ENCODE measurements around the gene SEMA5A.

Gene SEMA5A

DNA sequence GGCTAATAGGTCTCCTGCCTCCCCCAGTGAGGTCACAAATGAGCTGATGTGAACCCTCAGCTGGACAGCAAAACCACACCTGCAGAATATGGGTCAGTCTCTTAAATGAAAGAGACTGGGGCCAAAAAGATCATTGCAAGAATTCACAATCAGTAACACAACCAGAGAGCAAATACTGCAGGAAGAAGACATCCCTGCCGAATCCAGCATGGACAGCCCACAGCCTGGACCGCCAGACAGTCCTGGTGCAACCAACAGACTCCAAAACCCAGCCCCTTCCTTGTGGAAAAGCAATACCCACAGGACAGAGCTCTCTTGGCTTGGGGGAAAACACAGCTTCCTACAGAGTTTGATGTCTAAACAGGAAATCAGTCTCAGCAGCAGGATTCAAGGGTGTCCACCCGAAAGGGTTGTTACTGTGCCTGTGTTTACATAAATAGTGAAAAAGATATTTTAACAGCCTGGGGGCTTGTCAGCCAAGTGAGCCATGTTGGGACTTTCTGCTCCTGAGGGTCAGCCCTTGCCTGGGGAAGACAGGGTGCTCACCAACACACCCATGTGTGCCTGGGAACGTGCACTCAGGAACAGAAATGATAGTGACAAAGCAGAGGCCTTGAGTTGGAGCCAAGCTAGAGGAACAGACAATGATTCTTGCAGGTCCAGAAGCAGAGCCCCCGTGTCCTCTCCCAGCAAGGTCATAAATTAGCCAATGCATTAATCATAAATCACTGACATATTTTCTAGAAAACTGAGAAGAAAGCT, 106.2 kb downstream of the SEMA5A start:
- no peaks in the 10 kb centered on the region for H3K4me1 ChIP-seq (ENCODE audit: control insufficient read depth, insufficient read depth, low read length)
- H3K27ac ChIP-seq (ENCODE audit: low read depth, low read length) = no peak overlapping the region
- H3K9ac ChIP-seq (ENCODE audit: low read depth, low read length) = no peak overlapping the region
- H3K36me3 ChIP-seq (ENCODE audit: control insufficient read depth, insufficient read depth, low read length) = no peaks in the 10 kb centered on the region
- H3K4me3 ChIP-seq (ENCODE audit: low read depth, low read length) = no peak overlapping the region
- H3K9me3 ChIP-seq (ENCODE audit: control insufficient read depth, insufficient read depth, low read length) = peaks cover 9% of the 10 kb centered on the region; the same call in 1 of the 2 replicates
- no peaks in the 10 kb centered on the region for H3K27me3 ChIP-seq (ENCODE audit: control insufficient read depth, insufficient read depth, low read length)

DNA sequence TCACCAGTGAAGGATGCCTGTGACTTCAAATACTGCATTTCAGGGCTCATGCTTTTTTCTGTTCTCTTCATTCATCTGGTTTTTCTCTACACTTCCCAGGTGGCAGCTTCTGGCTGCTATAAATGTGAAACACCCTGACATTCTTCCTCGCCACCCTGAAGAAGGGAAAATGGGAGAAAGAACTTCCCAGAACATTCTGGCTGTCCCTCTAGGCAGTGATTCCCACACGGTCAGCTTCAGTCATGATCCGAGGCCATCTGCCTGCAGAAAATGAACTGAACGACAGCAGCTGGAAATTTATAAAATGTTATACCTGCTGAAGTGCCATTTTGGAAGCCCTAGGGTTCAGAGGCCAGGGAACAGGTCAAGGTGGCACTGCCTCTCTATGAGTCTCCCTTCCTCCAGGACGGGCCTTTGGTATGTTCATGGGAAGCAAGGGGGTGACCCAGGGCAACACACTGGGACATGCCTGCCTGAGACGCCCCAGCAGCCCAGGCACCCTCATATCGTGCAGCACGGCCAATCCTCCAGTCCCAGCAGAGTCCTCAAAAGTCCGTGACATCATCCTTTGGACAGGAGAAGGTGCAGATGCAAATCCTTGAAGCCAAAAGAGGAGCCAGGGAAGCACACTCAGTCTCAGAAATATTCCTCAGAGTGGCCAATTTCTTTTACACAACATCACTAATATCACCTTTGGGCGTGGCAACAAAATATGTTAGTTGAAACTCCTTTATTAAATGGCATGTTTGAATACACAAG, 107.1 kb downstream of the SEMA5A start:
- no peaks in the 10 kb centered on the region for H3K36me3 ChIP-seq (ENCODE audit: control insufficient read depth, insufficient read depth, low read length)
- H3K27ac ChIP-seq (ENCODE audit: low read depth, low read length) = no peak overlapping the region
- 0 out of 2 replicates have a peak, but pooled peaks cover 3% of the 10 kb centered on the region for H3K9me3 ChIP-seq (ENCODE audit: control insufficient read depth, insufficient read depth, low read length)
- no peaks in the 10 kb centered on the region for H3K27me3 ChIP-seq (ENCODE audit: control insufficient read depth, insufficient read depth, low read length)
- H3K4me1 ChIP-seq (ENCODE audit: control insufficient read depth, insufficient read depth, low read length) = peaks cover 3% of the 10 kb centered on the region
- H3K9ac ChIP-seq (ENCODE audit: low read depth, low read length) = no peak overlapping the region
- no peak overlapping the region for H3K4me3 ChIP-seq (ENCODE audit: low read depth, low read length)

GRCh38 chr5:9437741-9438240, 108.1 kb downstream of the SEMA5A start:
- H3K27me3 ChIP-seq (ENCODE audit: control insufficient read depth, insufficient read depth, low read length) = no peaks in the 10 kb centered on the region
- H3K9ac ChIP-seq (ENCODE audit: low read depth, low read length) = no peak overlapping the region
- H3K4me3 ChIP-seq (ENCODE audit: low read depth, low read length) = no peak overlapping the region
- H3K27ac ChIP-seq (ENCODE audit: low read depth, low read length) = no peak overlapping the region
- H3K9me3 ChIP-seq (ENCODE audit: control insufficient read depth, insufficient read depth, low read length) = no peaks in the 10 kb centered on the region
- H3K4me1 ChIP-seq (ENCODE audit: control insufficient read depth, insufficient read depth, low read length) = peaks cover 4% of the 10 kb centered on the region
- H3K36me3 ChIP-seq (ENCODE audit: control insufficient read depth, insufficient read depth, low read length) = no peaks in the 10 kb centered on the region

GRCh38 chr5:9431496-9432258, 114.2 kb downstream of the SEMA5A start:
- H3K4me3 ChIP-seq (ENCODE audit: low read depth, low read length) = no peak overlapping the region
- H3K4me1 ChIP-seq (ENCODE audit: control insufficient read depth, insufficient read depth, low read length) = peaks cover 13% of the 10 kb centered on the region
- no peaks in the 10 kb centered on the region for H3K27me3 ChIP-seq (ENCODE audit: control insufficient read depth, insufficient read depth, low read length)
- no peaks in the 10 kb centered on the region for H3K9me3 ChIP-seq (ENCODE audit: control insufficient read depth, insufficient read depth, low read length)
- H3K9ac ChIP-seq (ENCODE audit: low read depth, low read length) = no peak overlapping the region
- H3K27ac ChIP-seq (ENCODE audit: low read depth, low read length) = no peak overlapping the region
- H3K36me3 ChIP-seq (ENCODE audit: control insufficient read depth, insufficient read depth, low read length) = no peaks in the 10 kb centered on the region

DNA sequence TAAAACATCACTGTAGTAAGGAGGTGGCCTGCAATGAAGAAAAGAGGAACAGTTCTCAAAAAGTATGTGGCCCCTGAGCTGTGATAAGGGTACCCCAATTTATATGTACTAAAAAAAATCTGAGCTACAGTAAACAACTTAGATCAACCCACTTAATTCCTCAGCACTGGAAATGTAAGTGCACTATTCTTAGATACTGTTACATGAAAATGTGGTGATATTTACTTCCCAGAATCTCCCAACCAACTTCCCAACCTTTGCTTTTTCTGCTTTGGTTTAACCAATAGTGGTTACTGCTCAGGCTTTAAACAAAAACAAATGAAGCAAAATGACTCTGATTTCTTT, 114.8 kb downstream of the SEMA5A start:
- Histone ChIP-seq H3K9ac (ENCODE audit: low read depth, low read length) (no peak overlapping the region), H3K4me3 (ENCODE audit: low read depth, low read length) (no peak overlapping the region), H3K36me3 (ENCODE audit: control insufficient read depth, insufficient read depth, low read length) (no peaks in the 10 kb centered on the region), H3K27ac (ENCODE audit: low read depth, low read length) (no peak overlapping the region), H3K4me1 (ENCODE audit: control insufficient read depth, insufficient read depth, low read length) (peaks cover 13% of the 10 kb centered on the region), H3K9me3 (ENCODE audit: control insufficient read depth, insufficient read depth, low read length) (no peaks in the 10 kb centered on the region), H3K27me3 (ENCODE audit: control insufficient read depth, insufficient read depth, low read length) (no peaks in the 10 kb centered on the region)

GRCh38 chr5:9430306-9430705, 115.6 kb downstream of the SEMA5A start:
- Histone ChIP-seq H3K4me1 (ENCODE audit: control insufficient read depth, insufficient read depth, low read length) (peaks cover 13% of the 10 kb centered on the region), H3K36me3 (ENCODE audit: control insufficient read depth, insufficient read depth, low read length) (no peaks in the 10 kb centered on the region), H3K27me3 (ENCODE audit: control insufficient read depth, insufficient read depth, low read length) (no peaks in the 10 kb centered on the region), H3K9me3 (ENCODE audit: control insufficient read depth, insufficient read depth, low read length) (no peaks in the 10 kb centered on the region), H3K4me3 (ENCODE audit: low read depth, low read length) (no peak overlapping the region), H3K9ac (ENCODE audit: low read depth, low read length) (no peak overlapping the region), H3K27ac (ENCODE audit: low read depth, low read length) (no peak overlapping the region)

GRCh38 chr5:9429691-9430215, 116.1 kb downstream of the SEMA5A start:
- Histone ChIP-seq H3K9ac (ENCODE audit: low read depth, low read length) (no peak overlapping the region), H3K27ac (ENCODE audit: low read depth, low read length) (no peak overlapping the region), H3K27me3 (ENCODE audit: control insufficient read depth, insufficient read depth, low read length) (no peaks in the 10 kb centered on the region), H3K4me1 (ENCODE audit: control insufficient read depth, insufficient read depth, low read length) (peaks cover 13% of the 10 kb centered on the region), H3K9me3 (ENCODE audit: control insufficient read depth, insufficient read depth, low read length) (no peaks in the 10 kb centered on the region), H3K4me3 (ENCODE audit: low read depth, low read length) (no peak overlapping the region), H3K36me3 (ENCODE audit: control insufficient read depth, insufficient read depth, low read length) (no peaks in the 10 kb centered on the region)

GRCh38 chr5:9428272-9428671, 117.6 kb downstream of the SEMA5A start:
- Histone ChIP-seq H3K27me3 (ENCODE audit: control insufficient read depth, insufficient read depth, low read length) (no peaks in the 10 kb centered on the region), H3K9ac (ENCODE audit: low read depth, low read length) (no peak overlapping the region), H3K4me1 (ENCODE audit: control insufficient read depth, insufficient read depth, low read length) (peaks cover 9% of the 10 kb centered on the region), H3K36me3 (ENCODE audit: control insufficient read depth, insufficient read depth, low read length) (no peaks in the 10 kb centered on the region), H3K9me3 (ENCODE audit: control insufficient read depth, insufficient read depth, low read length) (no peaks in the 10 kb centered on the region), H3K4me3 (ENCODE audit: low read depth, low read length) (no peak overlapping the region), H3K27ac (ENCODE audit: low read depth, low read length) (no peak overlapping the region)

DNA sequence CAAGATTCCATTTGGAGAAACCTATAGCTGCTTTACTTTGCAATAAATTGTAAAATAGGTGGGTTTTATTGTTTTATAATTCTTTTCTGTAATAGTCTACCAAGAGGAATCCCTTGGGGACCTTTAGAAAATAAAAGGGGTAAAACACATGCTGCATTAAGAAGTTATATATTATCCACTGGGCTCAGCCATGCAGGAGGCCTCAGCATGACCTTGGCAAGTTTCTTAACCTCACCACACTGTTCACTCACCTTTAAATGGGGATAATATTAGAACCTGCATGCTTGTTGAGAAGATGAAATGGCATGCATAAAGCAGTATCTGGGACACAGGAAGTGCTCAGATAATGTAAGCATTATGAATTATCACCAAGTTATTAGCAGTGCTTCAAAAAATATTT, 120.2 kb downstream of the SEMA5A start:
- no peaks in the 10 kb centered on the region for H3K27me3 ChIP-seq (ENCODE audit: control insufficient read depth, insufficient read depth, low read length)
- H3K27ac ChIP-seq (ENCODE audit: low read depth, low read length) = no peak overlapping the region
- no peaks in the 10 kb centered on the region for H3K9me3 ChIP-seq (ENCODE audit: control insufficient read depth, insufficient read depth, low read length)
- no peaks in the 10 kb centered on the region for H3K4me1 ChIP-seq (ENCODE audit: control insufficient read depth, insufficient read depth, low read length)
- H3K36me3 ChIP-seq (ENCODE audit: control insufficient read depth, insufficient read depth, low read length) = no peaks in the 10 kb centered on the region
- no peak overlapping the region for H3K9ac ChIP-seq (ENCODE audit: low read depth, low read length)
- H3K4me3 ChIP-seq (ENCODE audit: low read depth, low read length) = no peak overlapping the region

- Histone ChIP-seq H3K4me1 (ENCODE audit: control insufficient read depth, insufficient read depth, low read length) (no peaks in the 10 kb centered on the region), H3K27ac (ENCODE audit: low read depth, low read length) (no peak overlapping the region), H3K4me3 (ENCODE audit: low read depth, low read length) (no peak overlapping the region), H3K9ac (ENCODE audit: low read depth, low read length) (no peak overlapping the region), H3K27me3 (ENCODE audit: control insufficient read depth, insufficient read depth, low read length) (no peaks in the 10 kb centered on the region), H3K36me3 (ENCODE audit: control insufficient read depth, insufficient read depth, low read length) (no peaks in the 10 kb centered on the region), H3K9me3 (ENCODE audit: control insufficient read depth, insufficient read depth, low read length) (no peaks in the 10 kb centered on the region)
Observed at GRCh38 chr5:9423571-9423970, 122.3 kb downstream of the SEMA5A start.
